Body of pancreas (tissue), 4 donors: ENCODE data around the gene APC2. TPM values are rescaled to one million over a fixed set of nuclear protein-coding genes. Genes with fewer than 3 reads are reported as not detected.

Experiments
- ATAC-seq: fragments of 150-250 bp; one replicate; pipeline ENCODE4 v1.9.1; 2016
- DNase-seq, 4 donors: peaks; one replicate each; pipeline ENCODE4 v3.0.0-alpha.2; 2019
- H3K27ac ChIP-seq, 4 donors: fragments of 200-600 bp; sonication (generic); 1 replicate in 3 of 4; 2 replicates in 1 of 4; pipeline versions ENCODE4 v1.5.1 to v1.6.1; 2016 to 2019; ENCODE audit warnings: mild to moderate bottlenecking in 1 of 4, mixed read lengths in 1 of 4, moderate library complexity in 1 of 4
- H3K27me3 ChIP-seq, 2 donors: fragments of 200-600 bp; sonication (generic); one replicate each; pipeline ENCODE4 v1.6.0; 2016; ENCODE audit warnings: mild to moderate bottlenecking in 1 of 2
- H3K36me3 ChIP-seq, 2 donors: fragments of 200-600 bp; sonication (generic); replicated peaks in 1 of 2; 2 replicates each; pipeline ENCODE4 v1.5.1; 2016; ENCODE audit warnings: low read depth in 2 of 2; ENCODE audit not compliant: insufficient read depth in 1 of 2
- H3K4me1 ChIP-seq: fragments of 200-600 bp; sonication (generic); one replicate; pipeline ENCODE4 v1.6.0; 2016
- H3K4me3 ChIP-seq, 2 donors: fragments of 200-600 bp; sonication (generic); 1 replicate in 1 of 2; 2 replicates in 1 of 2; pipeline ENCODE4 v1.5.1; 2016 to 2019
- H3K9me3 ChIP-seq, 3 donors: fragments of 200-600 bp; sonication (generic); 1 replicate in 2 of 3; 2 replicates in 1 of 3; pipeline ENCODE4 v1.5.1; 2016
- POLR2A ChIP-seq, 3 donors: fragments of 450-650 bp; IDR thresholded peaks; one replicate each; pipeline ENCODE4 v1.6.1; 2016; ENCODE audit warnings: antibody characterized with exemption in 3 of 3, mild to moderate bottlenecking in 2 of 3
- WGBS, 2 donors: methylation state at CpG; one replicate each; pipeline ENCODE4 v1.1.5; 2017; 5-methylcytosine and 5-hydroxymethylcytosine counted together
- intact Hi-C: fragments of 100-400 bp; cut with DNase I; formaldehyde crosslinking; loops from one replicate; pipeline ENCODE4 v1.15.1; 2023
- total RNA-seq, 2 donors: library from RNA; depleted of rRNA; stranded (reverse); fragments of >200 nt; gene quantifications; one replicate each; pipeline ENCODE4 v1.1.0, GENCODE V29; 2016
- TF ChIP-seq, protein P1 (sequence below), 7 experiments: fragments of 450-650 bp in 4 of 7; fragments of 200-600 bp in 3 of 7; sonication (generic) in 3 of 7; IDR thresholded peaks; one replicate each; pipeline ENCODE4 v1.5.1; 2016 to 2019; ENCODE audit warnings: antibody characterized with exemption in 7 of 7

APC2 gene
- total RNA-seq, 2 donors from 2014 or later, result 0.26 TPM; not detected in 1

DNA sequence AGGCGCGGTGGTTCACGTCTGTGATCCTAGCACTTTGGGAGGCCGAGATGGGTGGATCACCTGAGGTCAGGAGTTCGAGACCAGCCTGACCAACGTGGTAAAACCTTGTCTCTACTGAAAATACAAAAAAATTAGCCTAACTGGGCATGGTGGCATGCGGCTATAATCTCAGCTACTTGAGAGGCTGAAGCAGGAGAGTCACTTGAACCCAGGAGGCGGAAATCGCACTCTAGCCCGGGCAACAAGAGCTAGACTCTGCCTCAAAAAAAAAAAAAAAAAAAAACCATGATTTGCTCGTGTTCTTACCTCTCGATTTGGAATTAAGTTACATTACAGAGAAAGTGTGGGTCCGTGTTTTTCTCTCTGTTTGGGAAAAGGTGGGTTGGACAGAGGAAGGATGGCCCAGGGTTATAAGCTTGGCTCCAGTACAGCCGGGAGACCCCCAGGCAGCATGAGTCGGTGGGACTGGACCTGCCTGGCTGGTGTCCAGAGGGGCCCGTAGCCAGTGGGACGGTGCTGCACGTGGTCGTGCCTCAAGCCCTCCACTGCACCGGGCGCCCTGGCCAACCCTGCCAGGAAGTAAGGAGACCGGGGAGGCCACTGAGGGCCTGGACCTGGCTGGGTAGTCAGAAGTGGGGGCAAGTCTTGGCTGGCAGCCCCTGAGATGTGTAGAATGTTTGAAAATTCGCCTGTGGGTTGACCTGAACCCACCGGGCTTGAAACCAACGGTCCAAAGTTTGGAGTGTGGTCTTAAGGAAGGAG lies 8.1 kb upstream of the APC2 start:
- Histone ChIP-seq H3K4me1 (peaks cover 49% of the 10 kb centered on the region), H3K27ac (no peak overlapping the region), H3K36me3 (peaks cover 0 to 15% of the 10 kb centered on the region in 2 donors), H3K27me3 (peaks cover 0 to 17% of the 10 kb centered on the region in 2 donors), H3K4me3 (no peak overlapping the region), H3K9me3 (no peaks in the 10 kb centered on the region)
- 86 to 88% methylated on average over 18 to 19 of the region's 25 CpGs for WGBS, 2 donors
- ATAC-seq (no peak), DNase-seq (no peak)
- TF ChIP-seq, protein P1, sequence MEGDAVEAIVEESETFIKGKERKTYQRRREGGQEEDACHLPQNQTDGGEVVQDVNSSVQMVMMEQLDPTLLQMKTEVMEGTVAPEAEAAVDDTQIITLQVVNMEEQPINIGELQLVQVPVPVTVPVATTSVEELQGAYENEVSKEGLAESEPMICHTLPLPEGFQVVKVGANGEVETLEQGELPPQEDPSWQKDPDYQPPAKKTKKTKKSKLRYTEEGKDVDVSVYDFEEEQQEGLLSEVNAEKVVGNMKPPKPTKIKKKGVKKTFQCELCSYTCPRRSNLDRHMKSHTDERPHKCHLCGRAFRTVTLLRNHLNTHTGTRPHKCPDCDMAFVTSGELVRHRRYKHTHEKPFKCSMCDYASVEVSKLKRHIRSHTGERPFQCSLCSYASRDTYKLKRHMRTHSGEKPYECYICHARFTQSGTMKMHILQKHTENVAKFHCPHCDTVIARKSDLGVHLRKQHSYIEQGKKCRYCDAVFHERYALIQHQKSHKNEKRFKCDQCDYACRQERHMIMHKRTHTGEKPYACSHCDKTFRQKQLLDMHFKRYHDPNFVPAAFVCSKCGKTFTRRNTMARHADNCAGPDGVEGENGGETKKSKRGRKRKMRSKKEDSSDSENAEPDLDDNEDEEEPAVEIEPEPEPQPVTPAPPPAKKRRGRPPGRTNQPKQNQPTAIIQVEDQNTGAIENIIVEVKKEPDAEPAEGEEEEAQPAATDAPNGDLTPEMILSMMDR (IDR thresholded peaks at IDR 0.05), result no peak
- no peak for TF ChIP-seq POLR2A (IDR thresholded peaks at IDR 0.05)
- intact Hi-C loops, result no loop called here

DNA sequence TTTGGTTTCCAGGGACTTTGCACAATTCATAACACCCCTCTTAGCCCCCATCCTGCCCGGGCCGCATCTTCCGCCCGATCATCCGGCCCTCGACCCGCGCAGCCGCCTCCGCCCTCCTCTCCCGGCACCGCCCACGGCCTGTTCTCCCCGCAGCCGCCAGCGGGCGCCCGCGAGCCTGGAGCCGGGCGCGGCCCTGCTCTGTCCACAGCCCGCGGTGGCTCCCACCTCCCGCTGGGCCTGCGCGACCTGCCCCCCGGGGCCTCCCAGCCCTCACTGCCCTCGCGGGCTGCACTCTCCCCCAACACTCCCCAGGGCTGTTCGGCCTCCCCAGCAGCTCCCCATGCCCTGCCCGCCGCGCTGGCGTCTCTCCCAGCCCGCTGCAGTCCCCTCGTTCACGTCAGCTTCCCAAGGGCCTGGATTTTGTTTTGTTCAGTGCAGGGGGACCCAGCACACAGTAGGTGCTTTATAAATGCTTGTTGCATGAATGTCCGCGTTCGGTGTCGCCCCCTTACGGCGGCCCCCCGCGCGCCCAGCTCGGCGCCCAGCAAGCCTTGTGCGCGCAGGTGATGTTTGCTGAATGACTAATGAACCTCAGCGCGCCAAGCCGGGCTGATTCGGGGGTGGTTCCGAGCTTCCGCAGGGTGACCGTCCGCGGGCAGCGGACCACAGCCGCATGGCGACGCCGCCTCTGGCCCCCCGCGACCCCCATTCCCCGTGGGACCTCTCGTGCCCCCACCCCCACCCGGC lies 4.6 kb upstream of the APC2 start:
- intact Hi-C loops, result no loop called here
- no peak overlapping the region for H3K27ac ChIP-seq
- peaks cover 4 to 41% of the 10 kb centered on the region in 2 donors for H3K27me3 ChIP-seq
- 1 to 3% methylated on average over 29 to 69 of the region's 70 CpGs for WGBS, 2 donors
- ATAC-seq, result peak; percentile 86
- no peak overlapping the region for H3K4me3 ChIP-seq
- peaks cover 32% of the 10 kb centered on the region for H3K4me1 ChIP-seq
- TF ChIP-seq, protein P1 (IDR thresholded peaks at IDR 0.05), result peak; percentile 64 to 93 (median 87)
- no peak for TF ChIP-seq POLR2A (IDR thresholded peaks at IDR 0.05)
- peaks cover 0 to 11% of the 10 kb centered on the region in 2 donors for H3K36me3 ChIP-seq
- DNase-seq, result peak; percentile 58 to 69 (median 64)
- no peaks in the 10 kb centered on the region for H3K9me3 ChIP-seq

DNA sequence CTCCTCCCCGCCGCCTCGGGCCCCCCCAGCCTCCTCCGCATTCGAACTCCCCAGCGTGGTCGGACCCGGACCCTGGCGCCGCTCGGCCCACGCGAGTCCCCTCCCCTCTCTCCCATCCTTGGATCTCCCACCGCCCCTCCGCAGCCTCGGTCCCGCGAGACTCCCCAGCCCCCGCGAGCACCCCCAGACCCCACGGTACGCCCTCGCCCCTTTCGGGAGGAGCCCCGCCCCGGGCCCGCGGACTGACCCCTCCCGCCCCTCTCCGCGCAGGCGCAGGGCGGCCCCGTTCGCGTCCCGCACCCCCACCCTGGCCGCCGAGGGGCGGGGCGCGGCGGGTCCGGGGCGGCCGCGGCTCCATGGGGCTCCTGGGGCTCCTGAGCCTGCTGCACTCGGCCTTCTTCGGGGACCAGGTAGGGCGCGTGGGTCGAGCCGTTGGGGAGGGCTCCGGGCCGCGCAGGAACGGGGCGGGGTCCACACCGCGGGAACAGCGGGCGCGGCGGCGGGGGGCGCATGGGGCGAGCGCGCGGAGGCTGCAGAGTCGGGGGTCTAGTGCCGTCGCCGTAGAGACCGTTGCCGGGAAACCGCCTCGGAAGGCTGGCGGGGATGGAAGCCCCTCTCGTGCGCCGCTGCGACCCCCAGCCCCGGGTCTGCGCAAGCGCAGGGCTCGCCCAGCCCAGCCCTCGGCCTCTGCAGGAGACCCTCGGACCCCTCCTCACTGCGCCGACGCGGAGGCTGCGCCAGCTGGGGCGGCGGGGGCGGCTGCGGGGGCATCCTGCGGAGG lies 3.8 kb upstream of the APC2 start:
- DNase-seq, result no peak
- 1% methylated on average over 81 of the region's 99 CpGs; no CpG with 5 or more reads in 1 of the 2 donors for WGBS, 2 donors
- peaks cover 25% of the 10 kb centered on the region for H3K4me1 ChIP-seq
- no peak overlapping the region for H3K27ac ChIP-seq
- no peak overlapping the region for H3K4me3 ChIP-seq
- H3K27me3 ChIP-seq, result peaks cover 4 to 49% of the 10 kb centered on the region in 2 donors
- ATAC-seq, result no peak
- intact Hi-C loops, result no loop called here
- H3K9me3 ChIP-seq, result no peaks in the 10 kb centered on the region
- H3K36me3 ChIP-seq, result peaks cover 0 to 3% of the 10 kb centered on the region in 2 donors
- TF ChIP-seq, protein P1 (IDR thresholded peaks at IDR 0.05), result no peak
- TF ChIP-seq POLR2A (IDR thresholded peaks at IDR 0.05), result no peak

DNA sequence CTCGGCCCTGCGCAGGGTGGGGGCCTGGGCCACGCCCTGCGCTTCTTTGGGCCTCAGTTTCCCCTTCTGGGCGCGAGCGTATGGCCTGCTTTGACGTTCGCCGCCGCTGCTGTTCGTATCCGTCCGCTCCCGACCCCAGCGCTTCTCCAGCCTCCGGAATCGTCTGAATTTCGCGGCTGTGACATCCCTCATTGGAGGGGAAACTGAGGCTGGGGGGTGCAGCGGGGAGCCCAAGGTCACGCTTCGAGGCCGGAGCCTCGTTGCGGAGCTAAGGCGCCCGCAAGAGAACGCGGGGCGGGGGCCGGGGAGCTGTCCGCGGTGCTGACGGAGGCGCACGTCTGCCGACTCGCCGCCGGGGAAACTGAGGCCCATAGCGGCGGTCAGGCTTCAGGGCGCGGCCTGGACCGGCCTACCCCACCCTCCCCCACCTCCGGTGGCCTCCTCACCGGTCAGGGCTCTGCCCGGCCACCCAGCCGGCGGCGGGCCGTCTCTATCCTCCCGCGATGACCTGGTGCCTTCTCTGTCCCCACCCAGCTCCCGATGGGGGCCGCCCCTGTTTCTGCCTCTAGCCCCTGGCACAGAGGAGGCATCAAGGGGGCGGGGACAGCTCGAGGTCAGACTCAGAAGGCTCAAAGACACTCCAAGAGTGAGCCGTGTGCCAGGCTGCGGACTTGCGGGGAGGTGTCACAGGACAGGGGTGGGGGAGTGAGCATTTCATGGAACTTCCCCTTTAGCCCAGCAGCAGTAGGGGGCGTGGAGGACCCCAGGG lies 3.0 kb upstream of the APC2 start:
- Histone ChIP-seq H3K36me3 (no peaks in the 10 kb centered on the region), H3K27ac (no peak overlapping the region), H3K4me1 (peaks cover 25% of the 10 kb centered on the region), H3K4me3 (no peak overlapping the region), H3K9me3 (no peaks in the 10 kb centered on the region), H3K27me3 (peaks cover 4 to 56% of the 10 kb centered on the region in 2 donors)
- no peak for ATAC-seq
- TF ChIP-seq POLR2A (IDR thresholded peaks at IDR 0.05), result no peak
- TF ChIP-seq, protein P1 (IDR thresholded peaks at IDR 0.05), result no peak
- intact Hi-C loops, result no loop called here
- DNase-seq, result no peak
- WGBS, 2 donors, result 5 to 20% methylated on average over 1 to 63 of the region's 63 CpGs
